ENCODE data around the gene GOSR2. TPM values are rescaled to one million over a fixed set of nuclear protein-coding genes. Genes with fewer than 3 reads are reported as not detected.

The GOSR2 gene
- total and polyA plus RNA-seq, 2 donors (not counting 3 experiments of a cell fraction or from before 2014, with no cell fraction given): 48.6 to 54.7 TPM

DNA sequence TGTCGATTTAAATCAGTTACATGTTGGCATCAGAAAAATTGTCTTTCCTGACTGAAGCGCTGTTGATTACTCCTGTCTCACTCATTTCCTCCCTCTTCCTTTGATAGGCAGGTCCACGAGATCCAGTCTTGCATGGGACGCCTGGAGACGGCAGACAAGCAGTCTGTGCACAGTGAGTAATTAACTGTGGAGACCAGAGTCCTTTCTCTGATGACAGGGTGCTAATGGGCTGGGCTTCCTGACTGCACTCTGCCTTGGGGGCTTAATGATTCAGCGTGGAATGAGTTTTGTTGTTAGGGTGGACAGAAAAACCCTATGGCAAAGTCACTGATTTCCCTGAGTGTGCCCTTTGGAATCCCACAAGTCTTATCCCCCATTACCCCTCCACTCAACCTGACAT is 6.5 kb downstream of the GOSR2 start:
- CTCF ChIA-PET: interaction anchor here (0.7 to 5.4 kb wide), 3 partner anchors 11 to 87 kb away, joined by 4 to 36 read pairs (median 4); no protein-coding TSS in a partner anchor
- FAIRE-seq (peak; percentile 93), DNase-seq (ENCODE audit: low read depth, low spot score) (peak; percentile 77)
- TF ChIP-seq EZH2 (IDR thresholded peaks at IDR 0.05; ENCODE audit: borderline replicate concordance, low read depth, low read length, severe bottlenecking) (no peak), POLR2A (IDR thresholded peaks at IDR 0.05; ENCODE audit: low read depth, low read length) (peak; percentile 17), FOS (IDR thresholded peaks at IDR 0.05; ENCODE audit: borderline replicate concordance, insufficient read depth, low read length) (peak; percentile 81), POLR2AphosphoS5 (IDR thresholded peaks at IDR 0.05; ENCODE audit: insufficient read depth, low read depth, low read length) (peak; percentile 22), MYC (IDR thresholded peaks at IDR 0.05; ENCODE audit: low read depth, low read length) (no peak), GATA2 (IDR thresholded peaks at IDR 0.05; ENCODE audit: insufficient read depth, insufficient read length, low read depth, low read length) (peak; percentile 59), JUN (IDR thresholded peaks at IDR 0.05; ENCODE audit: borderline replicate concordance, insufficient read depth, insufficient read length, low read depth) (peak; percentile 9)
- TF ChIP-seq, protein P1, sequence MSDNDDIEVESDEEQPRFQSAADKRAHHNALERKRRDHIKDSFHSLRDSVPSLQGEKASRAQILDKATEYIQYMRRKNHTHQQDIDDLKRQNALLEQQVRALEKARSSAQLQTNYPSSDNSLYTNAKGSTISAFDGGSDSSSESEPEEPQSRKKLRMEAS (IDR thresholded peaks at IDR 0.05; ENCODE audit: insufficient read depth, insufficient read length): no peak
- TF ChIP-seq, protein P2, sequence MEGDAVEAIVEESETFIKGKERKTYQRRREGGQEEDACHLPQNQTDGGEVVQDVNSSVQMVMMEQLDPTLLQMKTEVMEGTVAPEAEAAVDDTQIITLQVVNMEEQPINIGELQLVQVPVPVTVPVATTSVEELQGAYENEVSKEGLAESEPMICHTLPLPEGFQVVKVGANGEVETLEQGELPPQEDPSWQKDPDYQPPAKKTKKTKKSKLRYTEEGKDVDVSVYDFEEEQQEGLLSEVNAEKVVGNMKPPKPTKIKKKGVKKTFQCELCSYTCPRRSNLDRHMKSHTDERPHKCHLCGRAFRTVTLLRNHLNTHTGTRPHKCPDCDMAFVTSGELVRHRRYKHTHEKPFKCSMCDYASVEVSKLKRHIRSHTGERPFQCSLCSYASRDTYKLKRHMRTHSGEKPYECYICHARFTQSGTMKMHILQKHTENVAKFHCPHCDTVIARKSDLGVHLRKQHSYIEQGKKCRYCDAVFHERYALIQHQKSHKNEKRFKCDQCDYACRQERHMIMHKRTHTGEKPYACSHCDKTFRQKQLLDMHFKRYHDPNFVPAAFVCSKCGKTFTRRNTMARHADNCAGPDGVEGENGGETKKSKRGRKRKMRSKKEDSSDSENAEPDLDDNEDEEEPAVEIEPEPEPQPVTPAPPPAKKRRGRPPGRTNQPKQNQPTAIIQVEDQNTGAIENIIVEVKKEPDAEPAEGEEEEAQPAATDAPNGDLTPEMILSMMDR (IDR thresholded peaks at IDR 0.05; ENCODE audit: extremely low read depth in 1 of 2, insufficient read depth in 1 of 2, low read depth in 1 of 2, low read length in 2 of 2): no peak
- dilution Hi-C loops (cut with MboI; ENCODE audit: extremely low pct_ligation_motif_present, low sequenced_read_pairs) (no loop called here), intact Hi-C loops (cut with micrococcal nuclease) (no loop called here)
- Histone ChIP-seq H3K79me2 (ENCODE audit: control insufficient read depth, insufficient read depth, low read length) (peaks cover 59% of the 10 kb centered on the region), H3K4me3 (replicated peaks in 1 of 3; ENCODE audit: insufficient read depth in 1 of 3, low read depth in 1 of 3, low read length in 3 of 3) (no peak overlapping the region), H2AFZ (ENCODE audit: low read depth, low read length) (no peak overlapping the region), H3K9me3 (replicated peaks; ENCODE audit: control insufficient read depth, insufficient read depth, low read length) (no peaks in the 10 kb centered on the region), H3K4me1 (ENCODE audit: control insufficient read depth, extremely low read depth, insufficient read depth, low read length) (peaks cover 37% of the 10 kb centered on the region), H3K27me3 (ENCODE audit: control insufficient read depth in 2 of 2, insufficient read depth in 2 of 2, low read length in 2 of 2) (no peaks in the 10 kb centered on the region), H3K9me1 (replicated peaks; ENCODE audit: control insufficient read depth, extremely low read depth, insufficient read depth, low read length) (no peaks in the 10 kb centered on the region), H3K4me2 (ENCODE audit: insufficient read depth, low read length) (peak overlapping the region; percentile 81), H3K27ac (ENCODE audit: insufficient read depth, low read depth, low read length) (peak overlapping the region; percentile 77), H4K20me1 (replicated peaks; ENCODE audit: control insufficient read depth, extremely low read depth, insufficient read depth, low read length) (no peaks in the 10 kb centered on the region), H3K9ac (replicated peaks; ENCODE audit: extremely low read depth, insufficient read depth, low read length) (peak overlapping the region; percentile 36), H3K36me3 (ENCODE audit: control insufficient read depth in 2 of 2, extremely low read depth in 1 of 2, insufficient read depth in 2 of 2, low read length in 2 of 2) (peaks cover 19 to 23% of the 10 kb centered on the region in 2 experiments)
- POLR2A ChIA-PET: no interaction called here
- BruUV-seq (replicated peaks): no TSS peak
